GM23338 (cell line): ENCODE data around the gene UBXN11. TPM values are rescaled to one million over a fixed set of nuclear protein-coding genes. Genes with fewer than 3 reads are reported as not detected.

ENCODE experiments used
- ATAC-seq: fragments of 200-7000 bp; cut with Tn5 transposase; 3 replicates; pipeline ENCODE4 v1.9.1; 2020
- DNase-seq: peaks from one replicate; pipeline ENCODE4 v3.0.0-alpha.2; 2015; ENCODE audit warnings: low spot score
- H2AFZ ChIP-seq: fragments of 200-600 bp; sonication (generic); 2 replicates; pipeline ENCODE4 v1.8.0; 2016; ENCODE audit warnings: antibody characterized with exemption, mild to moderate bottlenecking, moderate library complexity
- H3F3A ChIP-seq: fragments of 200-600 bp; sonication (generic); replicated peaks from 2 replicates; pipeline ENCODE4 v1.8.0; 2017; ENCODE audit warnings: antibody characterized with exemption, mixed run types, low read depth
- H3K27ac ChIP-seq: fragments of 200-600 bp; sonication (generic); 2 replicates; pipeline ENCODE4 v1.6.1; 2016; ENCODE audit warnings: low read depth
- H3K27me3 ChIP-seq: fragments of 200-600 bp; sonication (generic); 2 replicates; pipeline ENCODE4 v1.8.0; 2016; ENCODE audit warnings: mild to moderate bottlenecking, mixed run types, moderate library complexity; ENCODE audit not compliant: insufficient read depth
- H3K36me3 ChIP-seq: fragments of 200-600 bp; sonication (generic); 2 replicates; pipeline ENCODE4 v1.8.0; 2016; ENCODE audit warnings: mild to moderate bottlenecking; ENCODE audit not compliant: insufficient read depth
- H3K4me1 ChIP-seq: fragments of 200-600 bp; sonication (generic); 2 replicates; pipeline ENCODE4 v1.8.0; 2016; ENCODE audit warnings: mild to moderate bottlenecking, moderate library complexity; ENCODE audit not compliant: insufficient read depth
- H3K4me2 ChIP-seq: fragments of 200-600 bp; sonication (generic); 2 replicates; pipeline ENCODE4 v1.7.1; 2017; ENCODE audit warnings: mixed run types
- H3K4me3 ChIP-seq: fragments of 200-600 bp; sonication (generic); 2 replicates; pipeline ENCODE4 v1.6.1; 2016; ENCODE audit warnings: mixed run types
- H3K79me2 ChIP-seq: fragments of 200-600 bp; sonication (generic); replicated peaks from 2 replicates; pipeline ENCODE4 v1.8.0; 2017; ENCODE audit warnings: mild to moderate bottlenecking; ENCODE audit not compliant: insufficient read depth
- H3K9me2 ChIP-seq: fragments of 200-600 bp; sonication (generic); 2 replicates; pipeline ENCODE4 v1.8.0; 2017; ENCODE audit not compliant: insufficient read depth
- H4K20me1 ChIP-seq: fragments of 200-600 bp; sonication (generic); replicated peaks from 2 replicates; pipeline ENCODE4 v1.8.0; 2017; ENCODE audit warnings: mild to moderate bottlenecking; ENCODE audit not compliant: insufficient read depth
- H3K27ac Mint-ChIP-seq: 2 replicates; pipeline ENCODE4 v1.8.0; 2020; ENCODE audit warnings: inconsistent platforms, mild to moderate bottlenecking, moderate library complexity, mixed read lengths
- H3K27me3 Mint-ChIP-seq: 3 replicates; pipeline ENCODE4 v1.8.0; 2022; ENCODE audit warnings: low read depth, mild to moderate bottlenecking, moderate library complexity, mixed read lengths, inconsistent platforms; ENCODE audit not compliant: insufficient read depth, poor library complexity
- H3K36me3 Mint-ChIP-seq: 3 replicates; pipeline ENCODE4 v1.8.0; 2021; ENCODE audit warnings: low read depth, mild to moderate bottlenecking, inconsistent platforms, moderate library complexity, mixed read lengths
- H3K4me1 Mint-ChIP-seq: 3 replicates; pipeline ENCODE4 v1.8.0; 2020; ENCODE audit warnings: mild to moderate bottlenecking, inconsistent platforms, mixed read lengths
- H3K4me3 Mint-ChIP-seq: 3 replicates; pipeline ENCODE4 v1.8.0; 2021; ENCODE audit warnings: moderate library complexity, mild to moderate bottlenecking, inconsistent platforms, mixed read lengths
- H3K9me3 Mint-ChIP-seq: 3 replicates; pipeline ENCODE4 v1.8.0; 2020; ENCODE audit warnings: moderate library complexity, mild to moderate bottlenecking, inconsistent platforms, mixed read lengths
- CREB1 ChIP-seq: fragments of 250-450 bp; sonication (Bioruptor Pico); IDR thresholded peaks from 2 replicates; pipeline ENCODE4 v1.5.0; 2020; ENCODE audit warnings: low read depth, mild to moderate bottlenecking, moderate library complexity
- EZH2 ChIP-seq: fragments of 200-600 bp; sonication (generic); IDR thresholded peaks from one replicate; pipeline ENCODE4 v1.8.0; 2017; ENCODE audit warnings: antibody characterized with exemption, mild to moderate bottlenecking, low read depth; ENCODE audit not compliant: unreplicated experiment
- EZH2phosphoT487 ChIP-seq: fragments of 200-600 bp; sonication (generic); IDR thresholded peaks from one replicate; pipeline ENCODE4 v1.8.1; 2018; ENCODE audit warnings: antibody characterized with exemption; ENCODE audit not compliant: unreplicated experiment
- NANOG ChIP-seq: IDR thresholded peaks from 2 replicates; pipeline ENCODE4 v1.6.1; 2016; ENCODE audit warnings: antibody characterized with exemption, borderline replicate concordance
- REST ChIP-seq: IDR thresholded peaks from one replicate; pipeline ENCODE4 v1.6.1; 2018; ENCODE audit warnings: antibody characterized with exemption; ENCODE audit not compliant: unreplicated experiment
- STAT1 ChIP-seq: IDR thresholded peaks from one replicate; pipeline ENCODE4 v1.6.1; 2016; ENCODE audit warnings: antibody characterized with exemption; ENCODE audit not compliant: unreplicated experiment
- ZNF331 ChIP-seq: fragments of 250-450 bp; sonication (Bioruptor Pico); IDR thresholded peaks from 2 replicates; pipeline ENCODE4 v1.5.0; 2020; ENCODE audit warnings: low read depth, mild to moderate bottlenecking, moderate library complexity
- ZNF462 ChIP-seq: fragments of 250-450 bp; sonication (Bioruptor Pico); IDR thresholded peaks from 2 replicates; pipeline ENCODE4 v1.5.0; 2020; ENCODE audit warnings: mild to moderate bottlenecking, moderate library complexity
- polyA plus RNA-seq: library from polyadenylated mRNA; unstranded; fragments of >200 nt; fragmentation: Nextera tagmentation; extraction: Ambion mirVana; gene quantifications from 2 replicates; pipeline ENCODE4 v1.2.1, GENCODE V29; 2016
- total RNA-seq: library from RNA; depleted of rRNA; stranded (reverse); fragments of >200 nt; shearing (Covaris generic); gene quantifications from 2 replicates; pipeline ENCODE4 v1.2.3, GENCODE V29; 2014

Gene UBXN11
- total and polyA plus RNA-seq, 2 experiments from 2014 or later: 8.0 to 8.3 TPM

GRCh38 chr1:26277719-26278118, 28.7 kb downstream of the UBXN11 start:
- H3K27me3 Mint-ChIP-seq: peaks cover 20% of the 10 kb centered on the region
- no peak overlapping the region for H3K4me2 ChIP-seq
- peaks cover 44% of the 10 kb centered on the region for H3K4me1 Mint-ChIP-seq
- H3K9me3 Mint-ChIP-seq: no peaks in the 10 kb centered on the region; the same call in 2 of the 3 replicates
- peaks cover 60% of the 10 kb centered on the region for H3K36me3 Mint-ChIP-seq
- no peak for ATAC-seq
- no peak overlapping the region for H3K27ac ChIP-seq
- H3K9me2 ChIP-seq: no peaks in the 10 kb centered on the region
- H3K27ac Mint-ChIP-seq: no peak overlapping the region
- peaks cover 27% of the 10 kb centered on the region for H3K36me3 ChIP-seq
- no peak for DNase-seq
- H2AFZ ChIP-seq: no peak overlapping the region
- peaks cover 15% of the 10 kb centered on the region for H3K4me1 ChIP-seq
- H3K27me3 ChIP-seq: no peaks in the 10 kb centered on the region
- no peak overlapping the region for H3K4me3 Mint-ChIP-seq
- H4K20me1 ChIP-seq: no peaks in the 10 kb centered on the region; the same call in 1 of the 2 replicates
- peaks cover 31% of the 10 kb centered on the region for H3F3A ChIP-seq
- no peaks in the 10 kb centered on the region for H3K79me2 ChIP-seq
- H3K4me3 ChIP-seq: no peak overlapping the region
- TF ChIP-seq NANOG (no peak), EZH2phosphoT487 (no peak), STAT1 (no peak), CREB1 (CRISPR knock-in tag) (no peak), ZNF331 (CRISPR knock-in tag) (no peak), ZNF462 (CRISPR knock-in tag) (no peak), REST (no peak), EZH2 (no peak)
